Pulmonary artery endothelial cell (primary cell): ENCODE results near the gene HEATR1. TPM values are rescaled to one million over a fixed set of nuclear protein-coding genes. Genes with fewer than 3 reads are reported as not detected.
"Not testable (repeated sequence)": the region's sequence is repeated elsewhere in the genome, so short reads cannot be mapped to it uniquely, and the experiment has no call there.

Experiments used
- DNase-seq: peaks from one replicate; pipeline ENCODE4 v3.0.0-alpha.2; 2011; ENCODE audit warnings: low read depth, low spot score
- total RNA-seq: library from RNA; depleted of rRNA; stranded (reverse); fragments of >200 nt; gene quantifications from 2 replicates; pipeline ENCODE4 v1.2.3, GENCODE V29; 2014

The HEATR1 gene, protein sequence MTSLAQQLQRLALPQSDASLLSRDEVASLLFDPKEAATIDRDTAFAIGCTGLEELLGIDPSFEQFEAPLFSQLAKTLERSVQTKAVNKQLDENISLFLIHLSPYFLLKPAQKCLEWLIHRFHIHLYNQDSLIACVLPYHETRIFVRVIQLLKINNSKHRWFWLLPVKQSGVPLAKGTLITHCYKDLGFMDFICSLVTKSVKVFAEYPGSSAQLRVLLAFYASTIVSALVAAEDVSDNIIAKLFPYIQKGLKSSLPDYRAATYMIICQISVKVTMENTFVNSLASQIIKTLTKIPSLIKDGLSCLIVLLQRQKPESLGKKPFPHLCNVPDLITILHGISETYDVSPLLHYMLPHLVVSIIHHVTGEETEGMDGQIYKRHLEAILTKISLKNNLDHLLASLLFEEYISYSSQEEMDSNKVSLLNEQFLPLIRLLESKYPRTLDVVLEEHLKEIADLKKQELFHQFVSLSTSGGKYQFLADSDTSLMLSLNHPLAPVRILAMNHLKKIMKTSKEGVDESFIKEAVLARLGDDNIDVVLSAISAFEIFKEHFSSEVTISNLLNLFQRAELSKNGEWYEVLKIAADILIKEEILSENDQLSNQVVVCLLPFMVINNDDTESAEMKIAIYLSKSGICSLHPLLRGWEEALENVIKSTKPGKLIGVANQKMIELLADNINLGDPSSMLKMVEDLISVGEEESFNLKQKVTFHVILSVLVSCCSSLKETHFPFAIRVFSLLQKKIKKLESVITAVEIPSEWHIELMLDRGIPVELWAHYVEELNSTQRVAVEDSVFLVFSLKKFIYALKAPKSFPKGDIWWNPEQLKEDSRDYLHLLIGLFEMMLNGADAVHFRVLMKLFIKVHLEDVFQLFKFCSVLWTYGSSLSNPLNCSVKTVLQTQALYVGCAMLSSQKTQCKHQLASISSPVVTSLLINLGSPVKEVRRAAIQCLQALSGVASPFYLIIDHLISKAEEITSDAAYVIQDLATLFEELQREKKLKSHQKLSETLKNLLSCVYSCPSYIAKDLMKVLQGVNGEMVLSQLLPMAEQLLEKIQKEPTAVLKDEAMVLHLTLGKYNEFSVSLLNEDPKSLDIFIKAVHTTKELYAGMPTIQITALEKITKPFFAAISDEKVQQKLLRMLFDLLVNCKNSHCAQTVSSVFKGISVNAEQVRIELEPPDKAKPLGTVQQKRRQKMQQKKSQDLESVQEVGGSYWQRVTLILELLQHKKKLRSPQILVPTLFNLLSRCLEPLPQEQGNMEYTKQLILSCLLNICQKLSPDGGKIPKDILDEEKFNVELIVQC (N-terminal part only)
- 42.9 and 64.4 TPM in 2 replicates for total RNA-seq

DNA sequence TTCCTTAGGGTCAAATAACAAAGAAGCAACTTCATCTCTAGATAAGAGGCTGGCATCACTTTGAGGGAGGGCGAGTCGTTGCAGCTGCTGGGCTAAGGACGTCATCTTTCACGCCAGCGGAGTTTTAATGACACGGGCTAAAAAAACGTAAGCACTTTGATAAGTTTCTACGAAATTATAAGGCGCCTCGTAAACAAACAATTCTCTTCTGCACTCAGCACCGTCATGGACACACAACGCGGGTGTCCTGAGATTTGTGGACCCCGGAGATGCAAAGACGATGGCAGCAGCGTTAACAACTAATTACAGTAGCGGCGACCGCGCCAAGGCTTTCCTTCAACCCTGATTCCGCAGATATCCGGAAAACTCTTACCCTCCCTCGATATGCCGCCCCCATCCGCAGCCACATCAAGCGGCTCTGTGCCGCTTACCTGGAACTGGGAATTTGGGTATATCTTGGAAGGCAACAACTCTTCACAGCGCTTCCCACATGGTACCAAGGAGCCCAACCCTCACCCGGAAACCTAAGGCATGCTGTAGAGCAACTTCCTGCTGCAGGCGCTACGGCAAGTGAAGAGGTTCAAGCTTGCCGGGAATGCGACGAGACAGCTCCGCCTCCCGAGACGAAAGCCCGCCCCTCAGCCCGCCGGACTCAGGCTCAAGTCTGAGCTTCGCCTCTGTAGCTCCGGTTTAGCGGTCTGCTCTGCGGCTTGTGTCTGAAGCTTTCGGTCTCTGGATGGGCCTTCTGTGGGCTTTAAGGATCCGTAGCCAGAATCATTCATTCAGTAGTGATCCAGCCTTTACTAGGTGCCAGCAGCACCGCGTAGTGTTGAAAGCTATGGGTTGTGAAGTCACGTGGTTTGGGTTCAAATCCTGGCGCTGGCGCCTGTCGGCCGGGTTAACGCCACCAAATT is at the start of gene HEATR1:
Gene HEATR1 (minus strand): TSS at position 526 of the 914 bp plus-strand sequence. CDS start 421 bp downstream, at position 105.
- DNase-seq, result peak; percentile 88

DNA sequence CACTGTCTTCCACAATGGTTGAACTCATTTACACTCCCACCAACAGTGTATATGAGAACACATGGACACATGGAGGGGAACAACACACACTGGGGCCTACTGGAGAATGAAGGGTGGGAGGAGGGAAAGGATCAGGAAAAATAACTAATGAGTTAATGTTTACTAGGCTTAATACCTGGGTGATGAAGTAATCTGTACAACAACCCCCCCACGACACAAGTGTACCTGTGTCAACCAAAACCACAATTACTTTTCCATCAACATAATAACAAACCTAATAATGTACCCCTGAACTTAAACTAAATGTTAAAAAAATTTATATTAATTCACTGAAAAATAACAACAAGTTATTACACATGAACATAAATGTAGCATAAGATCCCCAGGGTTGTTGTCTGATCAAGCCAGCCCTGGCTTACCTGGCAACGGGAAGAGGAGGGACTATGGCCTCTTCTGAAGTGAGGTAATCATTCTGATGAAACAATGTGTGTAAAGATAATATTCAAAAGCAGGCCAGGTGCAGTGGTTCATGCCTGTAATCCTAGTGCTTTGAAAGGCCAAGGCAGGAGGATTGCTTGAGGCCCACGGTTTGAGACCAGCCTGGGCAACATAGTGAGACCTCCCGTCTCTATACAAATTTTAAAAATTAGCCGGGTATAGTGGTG is 40.8 kb upstream of the HEATR1 start:
- no peak for DNase-seq

DNA sequence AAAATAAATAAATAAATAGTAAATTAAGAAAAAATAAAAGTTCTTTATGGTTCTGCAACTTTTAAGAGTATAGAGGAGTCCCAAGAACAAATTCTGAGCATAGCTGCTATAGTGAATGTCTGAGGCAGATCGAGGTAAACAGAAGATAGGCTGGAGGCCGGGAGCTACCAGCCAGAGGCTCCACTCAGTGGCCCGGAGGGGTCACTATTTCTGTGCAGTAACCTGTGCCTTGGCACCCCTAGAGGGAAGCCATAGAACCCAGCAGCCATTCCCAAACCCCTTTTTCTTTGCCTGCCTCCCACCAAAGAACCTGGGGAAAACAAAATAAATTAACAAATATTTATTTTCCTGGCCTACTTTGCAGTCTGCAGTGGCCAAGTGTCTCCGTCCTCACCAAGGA is 38.4 kb upstream of the HEATR1 start:
- DNase-seq, result no peak

DNA sequence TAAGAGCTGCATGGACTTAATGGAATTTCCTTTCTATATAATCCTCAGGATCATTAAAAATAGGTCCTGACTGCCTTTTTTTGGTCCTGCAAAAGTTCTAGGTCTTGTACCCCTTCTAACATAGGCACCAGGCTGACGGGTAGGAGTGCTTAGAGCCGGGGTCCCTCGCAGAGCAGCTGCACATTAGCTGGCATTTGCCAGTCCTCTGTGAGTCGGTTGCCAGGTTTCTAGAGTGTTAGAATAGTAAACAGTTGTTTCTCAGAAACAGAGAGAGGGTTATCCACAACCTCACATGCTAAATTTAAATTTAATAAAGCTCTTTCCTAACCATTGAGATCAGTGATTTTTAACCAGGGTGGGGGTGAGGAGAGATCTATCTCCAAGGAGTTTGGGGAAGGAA is 35.4 kb upstream of the HEATR1 start:
- no peak for DNase-seq

DNA sequence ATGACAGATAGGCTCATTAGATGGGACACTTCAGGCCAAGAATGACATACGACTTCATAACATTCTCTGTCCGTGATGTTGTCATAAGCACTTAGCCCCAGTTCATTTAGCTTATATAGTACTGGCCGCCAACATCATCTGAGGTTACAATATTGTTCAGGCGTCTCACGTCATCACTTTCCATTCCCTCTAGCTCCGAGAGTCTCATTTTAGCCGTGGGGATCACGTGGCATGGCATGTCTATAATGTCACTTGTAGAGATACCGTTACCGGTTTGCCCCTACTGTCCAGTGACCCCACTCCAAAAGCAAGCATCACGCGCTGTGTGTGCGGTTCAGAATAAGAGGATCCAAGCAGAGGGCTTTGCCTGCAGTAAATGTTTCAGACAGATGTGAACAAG is 34.6 kb upstream of the HEATR1 start:
- no peak for DNase-seq

DNA sequence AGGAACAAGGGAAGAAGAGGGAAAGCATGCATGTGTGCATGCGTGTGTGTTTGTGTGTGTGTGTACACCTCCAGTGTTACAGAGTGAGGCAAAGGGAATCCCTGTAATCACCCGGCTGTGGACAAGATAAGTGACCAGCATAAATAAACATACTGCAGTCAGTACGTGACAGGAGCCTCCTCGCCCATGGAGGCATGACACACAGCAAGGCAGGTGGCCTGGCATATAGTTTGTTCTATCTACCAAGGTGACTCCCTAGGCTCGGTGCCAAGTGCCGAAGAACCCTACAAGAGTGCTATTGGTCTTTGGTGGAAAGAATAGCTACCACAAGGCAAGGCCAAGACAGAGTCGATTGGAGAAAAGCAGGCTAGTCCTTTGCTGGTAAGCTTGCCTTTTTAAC is 31.7 kb upstream of the HEATR1 start:
- no peak for DNase-seq

DNA sequence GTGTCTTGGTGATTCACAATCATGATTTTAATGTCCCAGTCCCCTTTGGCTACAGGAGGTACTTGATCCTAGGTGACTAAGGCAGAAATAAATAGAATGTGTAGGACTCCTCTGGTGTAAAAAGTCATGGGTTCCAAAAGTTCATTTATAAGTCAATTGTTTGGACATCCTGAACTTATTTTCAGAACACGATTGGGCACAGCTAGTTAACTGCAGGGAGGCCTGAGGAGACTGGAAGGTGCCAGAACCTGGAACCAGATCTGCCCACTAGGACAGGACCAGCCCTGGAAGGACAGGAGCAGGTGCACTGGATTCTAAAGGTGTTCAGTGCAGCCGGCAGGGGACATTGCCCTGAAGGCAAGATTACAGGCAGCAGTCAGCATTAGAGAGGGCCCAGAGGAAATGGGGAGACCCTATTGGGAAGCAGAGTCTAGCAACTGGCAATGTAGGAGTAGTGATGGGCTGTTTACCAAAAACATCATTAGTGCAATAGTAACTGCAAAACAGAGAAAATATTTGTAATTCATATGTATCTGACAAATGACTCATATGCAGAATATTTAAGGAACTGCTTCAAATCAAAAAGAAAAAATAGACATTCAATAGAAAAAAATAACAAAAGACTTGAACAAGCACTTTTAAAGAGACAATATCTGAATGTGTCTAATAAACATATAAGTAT is 23.6 kb upstream of the HEATR1 start:
- no peak for DNase-seq

DNA sequence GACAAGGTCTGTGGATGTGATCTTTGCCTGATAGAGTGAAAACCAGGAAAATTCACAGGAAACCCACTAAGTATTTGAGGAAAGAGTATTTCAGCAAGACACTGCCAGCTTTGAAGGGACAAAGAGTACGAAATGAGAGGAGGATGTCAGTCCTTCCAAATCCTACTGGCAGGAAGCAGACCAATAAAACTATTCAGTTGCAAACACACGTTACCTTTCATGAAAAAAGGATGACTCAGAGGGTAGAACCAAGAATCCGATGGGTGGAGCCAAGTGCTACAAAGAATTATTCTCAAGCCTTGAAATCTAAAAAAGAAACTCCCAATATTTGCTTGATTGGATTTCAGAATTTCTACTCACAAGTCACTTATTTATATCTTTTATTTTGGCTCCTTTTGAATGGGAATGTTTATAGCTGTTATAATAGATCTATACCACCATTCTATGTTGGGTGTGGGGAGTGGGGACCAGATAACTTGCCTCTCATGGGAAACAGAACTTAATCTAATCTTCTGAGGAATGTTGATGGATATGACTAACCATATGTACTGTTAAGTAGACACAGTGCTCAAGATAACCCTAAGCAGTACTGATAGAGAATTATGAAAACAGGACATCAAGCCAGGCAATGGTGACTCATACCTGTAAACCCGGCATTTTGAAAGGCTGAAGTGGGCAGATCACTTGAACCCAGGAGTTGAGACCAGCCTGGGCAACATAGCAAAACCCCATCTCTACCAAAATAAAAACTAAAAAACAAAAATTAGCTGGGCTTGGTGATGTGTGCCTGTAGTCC is 19.3 kb upstream of the HEATR1 start:
- DNase-seq, result peak; percentile 20

DNA sequence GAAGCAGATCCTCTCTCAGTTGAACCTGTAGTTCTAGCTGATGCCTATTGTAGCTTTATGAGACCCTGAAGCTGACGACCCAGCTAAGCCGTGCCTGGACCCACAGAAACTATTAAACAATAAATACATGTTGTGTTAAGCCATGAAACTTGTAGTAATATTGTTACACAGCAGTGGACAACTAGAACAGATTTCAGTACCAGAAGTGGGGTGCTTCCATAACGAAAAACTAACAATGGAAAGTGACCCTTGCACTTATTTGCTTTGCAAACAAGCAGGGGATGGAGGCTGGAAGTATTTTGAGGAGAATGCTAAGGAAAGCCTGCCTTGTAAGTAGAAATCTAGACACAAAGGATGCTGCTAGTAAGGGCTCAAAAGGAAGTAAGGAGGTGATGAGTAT is 18.1 kb upstream of the HEATR1 start:
- DNase-seq, result no peak

DNA sequence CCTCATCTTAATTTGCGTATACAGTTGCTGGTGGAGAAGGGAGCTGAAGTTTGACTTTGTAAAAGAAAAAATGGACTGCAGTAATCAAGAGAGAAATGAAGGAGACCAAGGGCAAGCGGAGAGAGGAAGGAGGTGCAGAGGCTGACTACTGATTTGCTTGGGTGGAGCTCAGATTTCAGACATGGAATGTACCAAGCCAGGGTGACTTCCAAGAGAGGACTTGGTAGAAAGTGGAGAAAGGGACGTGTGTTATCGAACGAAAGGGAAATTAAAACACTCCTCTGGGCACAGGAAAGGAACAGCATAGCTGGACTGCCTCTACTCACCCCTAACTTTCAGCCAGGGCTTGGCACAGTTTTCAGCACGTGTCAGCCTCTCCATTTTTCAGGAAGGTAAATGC is 15.1 kb upstream of the HEATR1 start:
- DNase-seq, result no peak

DNA sequence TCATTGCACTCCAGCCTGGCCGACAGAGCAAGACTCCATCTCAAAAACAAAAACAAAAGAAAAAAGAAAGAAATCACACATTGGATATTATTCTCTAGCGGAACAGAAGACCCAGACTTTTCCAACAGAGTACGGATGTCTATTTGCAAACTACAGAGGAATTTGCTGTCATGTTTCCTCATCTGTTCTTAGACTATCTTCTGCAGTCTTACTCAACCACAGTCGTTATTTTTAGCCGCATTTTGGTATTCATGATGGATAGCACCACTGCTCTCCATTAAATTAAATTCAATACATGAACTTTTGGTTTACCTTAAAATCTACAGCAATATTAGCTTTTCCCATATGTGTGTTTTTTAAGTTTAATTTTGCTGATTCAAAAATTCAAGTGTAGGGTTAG is 14.2 kb upstream of the HEATR1 start:
- DNase-seq, result no peak

DNA sequence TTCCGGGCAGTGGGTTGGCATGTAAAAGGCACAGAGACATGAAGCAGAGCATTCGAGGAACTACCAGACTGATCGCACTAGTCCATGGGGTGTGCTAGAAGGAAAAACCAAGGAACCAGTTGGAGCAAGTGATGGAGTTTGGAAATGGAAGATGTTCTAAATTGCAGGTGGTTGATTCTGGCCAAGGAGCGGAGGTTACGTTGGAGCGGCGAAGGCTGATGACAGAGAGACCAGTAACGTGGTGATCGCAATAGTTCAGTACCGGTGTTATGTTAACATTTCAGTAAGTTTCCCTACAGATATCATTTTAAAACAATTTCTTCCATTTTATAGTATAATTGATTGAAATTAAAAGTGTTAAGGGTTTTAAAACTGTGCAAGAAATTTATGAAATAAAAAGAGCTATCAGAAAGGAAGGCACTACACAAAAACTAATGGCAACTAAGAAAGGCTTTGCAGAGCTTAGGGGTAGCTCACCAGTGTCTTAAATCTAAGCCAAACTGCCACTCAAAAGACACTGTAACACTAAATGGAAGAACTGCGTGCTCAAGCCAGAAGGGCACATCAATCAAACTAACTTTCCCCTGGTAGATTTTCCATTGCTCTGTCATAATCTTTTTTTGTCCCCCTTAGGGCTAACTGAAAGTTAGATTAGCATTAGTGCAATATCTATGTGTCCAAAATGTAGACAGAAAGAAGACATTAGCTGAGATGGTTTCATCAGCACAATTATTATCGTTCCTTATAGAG is 11.3 kb upstream of the HEATR1 start:
- DNase-seq, result no peak

DNA sequence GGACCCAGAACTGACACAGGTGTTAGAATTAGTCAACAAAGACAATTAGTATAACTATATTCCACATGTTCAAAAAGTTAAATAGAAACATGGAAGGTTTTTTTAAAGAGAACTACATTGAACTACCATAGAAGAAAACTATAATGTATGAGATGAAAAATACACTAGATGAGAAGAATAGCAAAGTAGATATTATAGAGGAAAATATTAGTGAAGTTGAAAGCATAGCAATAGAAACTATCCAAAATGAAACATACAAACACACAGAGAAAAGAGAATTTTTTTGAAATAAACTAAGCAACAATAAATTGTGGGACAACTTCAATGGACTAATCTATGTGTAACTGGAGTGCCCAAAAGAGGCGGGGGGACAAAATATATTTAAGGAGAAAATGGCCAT is 8.0 kb upstream of the HEATR1 start:
- DNase-seq, result no peak

DNA sequence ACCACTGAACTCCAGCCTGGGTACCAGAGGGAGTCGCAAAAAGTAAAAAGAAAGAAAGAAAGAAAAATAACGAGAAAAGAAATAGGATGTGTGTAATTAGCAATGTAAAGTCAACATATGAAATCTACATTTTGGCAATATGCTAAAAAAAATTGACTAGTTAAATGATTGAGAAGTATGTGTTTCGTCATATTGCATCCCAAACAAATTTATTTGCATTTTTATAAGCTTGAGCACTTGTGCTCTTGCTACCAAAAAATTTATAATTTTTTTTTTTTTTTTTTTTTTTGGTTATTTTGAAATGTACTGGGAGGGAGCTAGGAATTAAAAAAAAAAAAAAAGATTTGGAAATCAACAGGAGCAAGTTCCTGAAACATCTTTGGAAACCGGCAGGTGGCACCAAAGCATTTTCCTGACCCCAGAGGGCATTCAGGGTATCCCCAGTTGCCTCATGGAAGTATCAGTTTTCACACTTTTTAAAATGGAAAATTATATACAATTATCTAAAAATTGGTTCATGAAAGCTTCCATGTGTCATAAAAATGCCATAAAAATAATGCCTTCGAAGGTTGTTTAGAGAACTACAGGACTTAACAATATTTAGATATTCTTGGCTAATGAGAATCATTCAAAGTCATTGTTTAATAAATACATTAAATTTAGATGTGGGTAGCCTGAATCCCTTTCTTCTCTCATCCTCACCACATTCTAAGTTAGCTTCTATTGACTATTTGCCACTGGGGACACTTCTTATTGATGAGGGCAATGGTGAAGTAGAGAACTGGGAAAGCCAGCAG is 4.8 kb upstream of the HEATR1 start:
- peak; percentile 47 for DNase-seq

DNA sequence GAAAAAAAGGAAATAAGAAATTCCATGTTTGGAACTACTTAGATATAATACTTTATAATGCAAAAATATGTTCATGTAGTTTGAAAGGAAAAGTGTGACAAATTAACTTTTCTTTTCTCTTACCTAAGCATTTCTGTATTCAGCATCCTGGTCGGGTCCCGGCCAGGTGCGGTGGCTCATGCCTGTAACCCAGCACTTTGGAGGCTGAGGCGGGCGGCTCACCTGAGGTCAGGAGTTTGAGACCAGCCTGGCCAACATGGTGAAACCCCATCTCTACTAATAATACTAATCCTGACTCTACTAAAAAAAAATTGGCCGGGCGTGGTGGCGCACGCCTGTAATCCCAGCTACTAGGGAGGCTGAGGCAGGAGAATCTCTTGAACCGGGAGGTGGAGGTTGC is 3.3 kb upstream of the HEATR1 start:
- not testable (repeated sequence) for DNase-seq

DNA sequence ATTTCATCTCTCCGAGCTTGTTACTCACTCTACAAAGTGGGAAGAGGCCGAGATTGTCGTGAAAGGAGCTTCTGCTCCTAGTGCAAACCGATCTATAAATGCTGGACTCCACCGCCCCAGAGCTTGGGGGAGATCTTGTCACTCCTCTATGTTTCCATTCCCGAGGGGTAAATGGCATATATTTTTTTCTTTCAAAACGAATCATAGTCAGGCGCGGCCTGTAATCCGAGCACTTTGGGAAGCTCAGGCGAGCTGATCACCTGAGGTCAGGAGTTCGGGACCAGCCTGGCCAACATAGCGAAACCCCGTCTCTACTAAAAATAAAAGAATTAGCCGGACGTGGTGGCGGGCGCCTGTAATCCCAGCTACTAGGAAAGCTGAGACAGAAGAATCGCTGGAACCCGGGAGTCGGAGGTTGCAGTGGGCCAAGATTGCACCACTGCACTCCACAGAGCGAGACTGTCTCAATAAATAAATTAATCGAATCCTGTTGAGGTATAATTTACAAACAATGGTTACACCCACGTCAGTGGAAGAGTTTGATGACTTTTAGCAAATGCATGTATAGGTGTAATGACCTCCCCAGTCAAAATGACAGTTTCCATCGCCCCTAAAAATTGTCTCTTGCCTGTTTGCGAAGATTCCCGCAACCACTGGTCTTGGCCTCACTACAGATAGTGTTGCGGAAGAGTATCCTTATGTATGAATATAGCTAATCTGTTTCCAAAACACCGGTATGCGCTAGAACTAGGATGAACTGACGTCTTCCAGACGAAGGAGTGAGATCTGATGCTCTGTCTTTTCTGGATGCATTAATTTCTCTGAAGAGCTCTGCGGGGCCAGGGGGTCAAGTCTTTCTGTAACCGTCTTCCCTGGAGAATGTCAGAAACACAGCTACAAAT is 840 bp upstream of the HEATR1 start:
- no peak for DNase-seq
